CD4-positive, alpha-beta T cell (primary cell): Measurements from ENCODE around the gene NLRP9. TPM values are rescaled to one million over a fixed set of nuclear protein-coding genes. Genes with fewer than 3 reads are reported as not detected.

Experiments used
- ATAC-seq: fragments of 200-7000 bp; cut with Tn5 transposase; one replicate; pipeline ENCODE4 v1.10.0; 2022; ENCODE audit warnings: mild to moderate bottlenecking; ENCODE audit not compliant: poor library complexity
- CTCF ChIA-PET: fragments of 350-600 bp; sonication (Branson Sonifier 250); formaldehyde crosslinking; loops from one replicate; lab custom pipeline; 2021; ENCODE audit warnings: antibody characterized with exemption, inconsistent platforms; lab: Charles Lee
- POLR2A ChIA-PET: fragments of 350-600 bp; sonication (Branson Sonifier 250); formaldehyde crosslinking; loops from one replicate; lab custom pipeline; 2021; ENCODE audit warnings: antibody characterized with exemption, inconsistent platforms; lab: Charles Lee
- DNase-seq, 14 experiments: peaks; one replicate each; pipeline ENCODE4 v3.0.0-alpha.2; 2013 to 2020; ENCODE audit warnings: mixed read lengths in 2 of 14
- H3K27ac ChIP-seq, 2 donors: one replicate each; pipeline versions ENCODE4 v1.5.1 to v1.7.0; 2013; ENCODE audit warnings: low read length in 2 of 2, low read depth in 1 of 2, mild to moderate bottlenecking in 1 of 2
- H3K27me3 ChIP-seq, 2 experiments: 1 replicate in 1 of 2; 2 replicates in 1 of 2; pipeline versions ENCODE4 v1.6.1 to v1.7.0; 2013; ENCODE audit warnings: low read length in 2 of 2, control low read depth in 1 of 2, mild to moderate bottlenecking in 1 of 2, moderate library complexity in 1 of 2; ENCODE audit not compliant: insufficient read depth in 2 of 2, control insufficient read depth in 1 of 2
- H3K36me3 ChIP-seq: one replicate; pipeline ENCODE4 v1.6.1; 2013; ENCODE audit warnings: low read length, control low read depth; ENCODE audit not compliant: insufficient read depth
- H3K4me1 ChIP-seq: one replicate; pipeline ENCODE4 v1.6.1; 2013; ENCODE audit warnings: low read length, control low read depth; ENCODE audit not compliant: insufficient read depth
- H3K4me3 ChIP-seq: one replicate; pipeline ENCODE4 v1.5.1; 2013; ENCODE audit warnings: mild to moderate bottlenecking, low read length, moderate library complexity
- H3K9me3 ChIP-seq, 2 experiments: 1 replicate in 1 of 2; 2 replicates in 1 of 2; pipeline versions ENCODE4 v1.6.1 to v1.7.0; 2013; ENCODE audit warnings: low read length in 2 of 2, mild to moderate bottlenecking in 2 of 2, control low read depth in 1 of 2, moderate library complexity in 1 of 2; ENCODE audit not compliant: control insufficient read depth in 1 of 2, insufficient read depth in 1 of 2
- H3K27ac Mint-ChIP-seq: one replicate; pipeline ENCODE4 v1.8.0; 2020; ENCODE audit warnings: mixed read lengths
- H3K27me3 Mint-ChIP-seq: one replicate; pipeline ENCODE4 v1.8.0; 2021; ENCODE audit warnings: mixed read lengths
- H3K36me3 Mint-ChIP-seq: one replicate; pipeline ENCODE4 v1.8.0; 2021; ENCODE audit warnings: low read depth, mixed read lengths
- H3K4me1 Mint-ChIP-seq: one replicate; pipeline ENCODE4 v1.8.0; 2021; ENCODE audit warnings: low read depth, mixed read lengths
- H3K4me3 Mint-ChIP-seq: one replicate; pipeline ENCODE4 v1.8.0; 2020; ENCODE audit warnings: mild to moderate bottlenecking, mixed read lengths
- H3K9me3 Mint-ChIP-seq: one replicate; pipeline ENCODE4 v1.8.0; 2020; ENCODE audit warnings: mixed read lengths
- CTCF ChIP-seq: fragments of 200-600 bp; IDR thresholded peaks from one replicate; pipeline ENCODE4 v1.8.0; 2022; ENCODE audit warnings: antibody characterized with exemption, mild to moderate bottlenecking
- intact Hi-C, 2 experiments: fragments of 100-400 bp; cut with DNase I in 1 of 2; cut with micrococcal nuclease in 1 of 2; formaldehyde crosslinking; loops; one replicate each; pipeline versions ENCODE4 v1.15.1 to v1.9.0; 2023 to 2025; cut with DNase I, micrococcal nuclease
- total RNA-seq, 174 experiments: library from RNA in 2 of 174; stranded (reverse) in 2 of 174; gene quantifications; one replicate each; pipeline ENCODE4 v1.2.3 and lab custom pipeline; 2021 to 2026

The NLRP9 gene
- total RNA-seq, 2 experiments from 2014 or later: not detected

DNA sequence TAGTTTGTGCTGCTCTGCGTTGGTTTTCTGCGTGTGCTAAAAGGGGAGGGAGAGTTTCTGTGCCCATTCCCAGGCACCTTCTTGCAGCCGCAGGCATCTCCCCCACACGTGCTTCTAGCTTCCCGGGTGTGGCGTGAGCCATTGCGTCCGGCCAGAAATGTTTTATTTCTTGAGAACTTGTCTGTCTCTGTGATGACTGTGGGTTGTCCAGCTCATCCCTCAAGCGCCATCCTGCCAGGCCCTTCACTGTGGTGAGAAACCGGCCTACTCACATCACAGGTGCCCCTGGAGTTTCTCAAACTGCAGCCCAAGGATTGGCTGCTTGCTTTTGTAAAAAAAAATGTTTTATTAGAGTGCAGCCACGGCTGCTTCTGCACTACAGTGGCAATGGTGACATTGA lies 39.0 kb downstream of the NLRP9 start:
- peaks cover 10% of the 10 kb centered on the region for H3K4me1 Mint-ChIP-seq
- peaks cover 0 to 8% of the 10 kb centered on the region in 2 experiments for H3K9me3 ChIP-seq
- H3K27ac ChIP-seq: no peak overlapping the region
- peaks cover 19% of the 10 kb centered on the region for H3K36me3 ChIP-seq
- CTCF ChIA-PET: no interaction called here
- no peaks in the 10 kb centered on the region for H3K27me3 ChIP-seq
- H3K4me3 Mint-ChIP-seq: no peak overlapping the region
- H3K27ac Mint-ChIP-seq: no peak overlapping the region
- H3K27me3 Mint-ChIP-seq: no peaks in the 10 kb centered on the region
- no peak for ATAC-seq
- H3K4me1 ChIP-seq: no peaks in the 10 kb centered on the region
- H3K9me3 Mint-ChIP-seq: no peaks in the 10 kb centered on the region
- POLR2A ChIA-PET: no interaction called here
- intact Hi-C loops: no loop called here
- no peak overlapping the region for H3K4me3 ChIP-seq
- peaks cover 47% of the 10 kb centered on the region for H3K36me3 Mint-ChIP-seq
- no peak for DNase-seq
- TF ChIP-seq CTCF: no peak

DNA sequence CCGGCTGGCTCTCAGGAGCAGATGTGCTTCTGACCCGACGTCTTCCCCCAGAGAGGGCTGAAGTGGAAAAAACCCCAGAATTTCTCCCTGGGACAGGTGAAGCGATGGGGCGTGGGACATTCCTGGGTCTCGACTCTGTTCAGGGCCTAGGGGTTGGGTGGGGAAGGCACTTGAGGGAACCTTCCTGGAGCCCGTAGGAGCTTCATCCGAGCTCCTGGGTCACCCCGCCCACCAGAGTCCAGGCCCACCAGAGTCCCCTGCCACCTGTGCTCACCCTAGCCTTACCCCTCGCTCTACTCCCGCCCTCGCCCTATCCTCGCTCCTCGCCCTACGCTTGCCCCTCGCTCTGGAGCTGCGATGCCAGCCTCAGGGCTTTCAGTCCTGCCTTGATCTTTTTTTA lies 39.9 kb downstream of the NLRP9 start:
- ATAC-seq (no peak), DNase-seq (no peak)
- Mint-ChIP-seq H3K9me3 (no peaks in the 10 kb centered on the region), H3K27me3 (no peaks in the 10 kb centered on the region), H3K27ac (no peak overlapping the region), H3K4me3 (no peak overlapping the region), H3K36me3 (peaks cover 56% of the 10 kb centered on the region), H3K4me1 (peaks cover 10% of the 10 kb centered on the region)
- H3K27ac ChIP-seq: no peak overlapping the region
- H3K4me3 ChIP-seq: no peak overlapping the region
- no peaks in the 10 kb centered on the region for H3K9me3 ChIP-seq
- intact Hi-C loops: no loop called here
- ChIA-PET CTCF (no interaction called here), POLR2A (no interaction called here)
- H3K4me1 ChIP-seq: no peaks in the 10 kb centered on the region
- TF ChIP-seq CTCF: no peak
- H3K36me3 ChIP-seq: peaks cover 27% of the 10 kb centered on the region
- no peaks in the 10 kb centered on the region for H3K27me3 ChIP-seq

DNA sequence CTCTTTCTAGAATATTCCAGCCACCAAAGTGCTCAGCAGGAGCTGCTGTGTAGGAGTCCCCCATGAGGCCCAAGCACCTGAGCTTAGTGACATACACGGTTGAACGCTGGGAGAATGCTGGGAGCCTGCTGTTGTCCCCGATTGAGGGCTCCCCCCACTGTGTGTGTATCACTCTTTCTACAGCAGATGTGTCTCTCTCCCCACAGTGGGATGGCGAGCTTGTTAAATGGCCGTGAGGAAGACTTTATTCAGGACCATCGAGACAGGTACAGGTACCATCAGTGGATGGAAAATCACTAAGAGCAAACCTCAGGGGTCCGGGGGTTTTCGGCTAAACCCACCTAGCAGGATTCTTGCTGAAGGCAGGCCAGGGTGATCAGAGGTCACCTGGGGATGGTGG lies 40.5 kb downstream of the NLRP9 start:
- no peak overlapping the region for H3K4me3 ChIP-seq
- ATAC-seq (no peak), DNase-seq (no peak)
- Mint-ChIP-seq H3K36me3 (peaks cover 58% of the 10 kb centered on the region), H3K27me3 (no peaks in the 10 kb centered on the region), H3K27ac (no peak overlapping the region), H3K4me1 (peaks cover 10% of the 10 kb centered on the region), H3K4me3 (no peak overlapping the region), H3K9me3 (no peaks in the 10 kb centered on the region)
- CTCF ChIA-PET: no interaction called here
- peaks cover 32% of the 10 kb centered on the region for H3K36me3 ChIP-seq
- intact Hi-C loops: no loop called here
- no peak overlapping the region for H3K27ac ChIP-seq
- no peaks in the 10 kb centered on the region for H3K9me3 ChIP-seq
- POLR2A ChIA-PET: no interaction called here
- no peaks in the 10 kb centered on the region for H3K27me3 ChIP-seq
- TF ChIP-seq CTCF: no peak
- no peaks in the 10 kb centered on the region for H3K4me1 ChIP-seq
